ENCODE data around the gene CCR5AS.

CCR5AS gene

GRCh38 chr3:46400846-46401245 is 6.0 kb downstream of the CCR5AS start:
- intact Hi-C loops (cut with DNase I; ENCODE audit: low total_unique reads): no loop called here
- no peak overlapping the region for H3K27ac ChIP-seq
- DNase-seq: no peak

GRCh38 chr3:46400000-46400734 is 6.7 kb downstream of the CCR5AS start:
- Histone ChIP-seq H3K36me3 (no peaks in the 10 kb centered on the region), H3K9me3 (no peaks in the 10 kb centered on the region), H3K27ac (no peak overlapping the region), H3K4me3 (no peak overlapping the region), H3K4me1 (no peaks in the 10 kb centered on the region), H3K27me3 (no peaks in the 10 kb centered on the region)
- intact Hi-C loops (cut with DNase I; ENCODE audit: low total_unique reads): no loop called here
- TF ChIP-seq POLR2A (IDR thresholded peaks at IDR 0.05) (no peak), CTCF (IDR thresholded peaks at IDR 0.05) (no peak)
- no peak for DNase-seq

More at GRCh38 chr3:46400846-46401245, 6.0 kb downstream of the CCR5AS start:
- Histone ChIP-seq H3K36me3 (no peaks in the 10 kb centered on the region), H3K27me3 (no peaks in the 10 kb centered on the region), H3K4me3 (no peak overlapping the region), H3K4me1 (no peaks in the 10 kb centered on the region), H3K9me3 (no peaks in the 10 kb centered on the region)
- TF ChIP-seq POLR2A (IDR thresholded peaks at IDR 0.05) (no peak), CTCF (IDR thresholded peaks at IDR 0.05) (no peak)

- no peak for TF ChIP-seq CTCF (IDR thresholded peaks at IDR 0.05)
- TF ChIP-seq POLR2A (IDR thresholded peaks at IDR 0.05): no peak
- no peaks in the 10 kb centered on the region for H3K9me3 ChIP-seq
- H3K4me1 ChIP-seq: no peaks in the 10 kb centered on the region
- no peaks in the 10 kb centered on the region for H3K36me3 ChIP-seq
- intact Hi-C loops (cut with DNase I; ENCODE audit: low total_unique reads): no loop called here
- H3K27ac ChIP-seq: no peak overlapping the region
- no peak overlapping the region for H3K4me3 ChIP-seq
- no peaks in the 10 kb centered on the region for H3K27me3 ChIP-seq
- no peak for DNase-seq
Observed at GRCh38 chr3:46399557-46399956, 7.3 kb downstream of the CCR5AS start.

- Histone ChIP-seq H3K36me3 (no peaks in the 10 kb centered on the region), H3K27me3 (no peaks in the 10 kb centered on the region), H3K4me1 (no peaks in the 10 kb centered on the region), H3K9me3 (no peaks in the 10 kb centered on the region), H3K27ac (no peak overlapping the region), H3K4me3 (no peak overlapping the region)
- TF ChIP-seq CTCF (IDR thresholded peaks at IDR 0.05): no peak
- intact Hi-C loops (cut with DNase I; ENCODE audit: low total_unique reads): no loop called here
- no peak for DNase-seq
Observed at GRCh38 chr3:46399098-46399497, 7.8 kb downstream of the CCR5AS start.

GRCh38 chr3:46398186-46398955 is 8.5 kb downstream of the CCR5AS start:
- TF ChIP-seq POLR2A (IDR thresholded peaks at IDR 0.05) (no peak), CTCF (IDR thresholded peaks at IDR 0.05) (no peak)
- Histone ChIP-seq H3K4me1 (no peaks in the 10 kb centered on the region), H3K4me3 (no peak overlapping the region), H3K27ac (no peak overlapping the region), H3K27me3 (no peaks in the 10 kb centered on the region), H3K36me3 (no peaks in the 10 kb centered on the region), H3K9me3 (no peaks in the 10 kb centered on the region)
- intact Hi-C loops (cut with DNase I; ENCODE audit: low total_unique reads): no loop called here
- DNase-seq: no peak

Data from uterus (tissue), 3 donors.